ENCODE results near the gene AKT3. TPM values are rescaled to one million over a fixed set of nuclear protein-coding genes. Genes with fewer than 3 reads are reported as not detected.

Gene AKT3
- total RNA-seq, 4 donors from 2014 or later, result 51.7 to 84.1 (median 71.1) TPM

DNA sequence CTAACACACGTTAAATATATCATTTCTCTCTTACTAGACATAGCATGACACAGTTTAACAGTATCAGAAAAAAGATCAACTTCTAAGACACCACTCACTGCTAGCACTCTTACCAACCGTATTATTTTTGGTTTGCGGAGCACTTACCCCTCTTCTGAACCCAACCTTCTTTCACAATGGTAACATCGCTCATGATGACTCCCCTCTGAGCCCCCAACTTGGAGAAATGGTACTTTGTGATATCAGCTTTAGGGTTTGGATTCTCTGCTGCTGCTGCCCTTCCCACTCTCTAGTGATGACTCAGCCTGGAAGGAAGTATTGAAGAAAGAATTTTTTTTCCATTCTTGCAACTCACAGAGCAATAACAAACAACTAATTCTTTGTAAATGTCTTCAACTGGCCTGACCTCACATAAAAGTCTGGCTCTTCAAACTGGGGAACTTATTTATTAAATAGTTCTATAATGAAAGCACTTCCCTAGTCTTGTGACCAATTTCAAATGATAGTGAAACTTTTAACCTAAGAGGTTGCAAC is 7.0 kb downstream of the AKT3 start:
- no peaks in the 10 kb centered on the region for H3K27me3 ChIP-seq
- peaks cover 3 to 10% of the 10 kb centered on the region in 2 donors for H3K4me1 ChIP-seq
- no peak for TF ChIP-seq POLR2A (IDR thresholded peaks at IDR 0.05)
- TF ChIP-seq, protein P1, sequence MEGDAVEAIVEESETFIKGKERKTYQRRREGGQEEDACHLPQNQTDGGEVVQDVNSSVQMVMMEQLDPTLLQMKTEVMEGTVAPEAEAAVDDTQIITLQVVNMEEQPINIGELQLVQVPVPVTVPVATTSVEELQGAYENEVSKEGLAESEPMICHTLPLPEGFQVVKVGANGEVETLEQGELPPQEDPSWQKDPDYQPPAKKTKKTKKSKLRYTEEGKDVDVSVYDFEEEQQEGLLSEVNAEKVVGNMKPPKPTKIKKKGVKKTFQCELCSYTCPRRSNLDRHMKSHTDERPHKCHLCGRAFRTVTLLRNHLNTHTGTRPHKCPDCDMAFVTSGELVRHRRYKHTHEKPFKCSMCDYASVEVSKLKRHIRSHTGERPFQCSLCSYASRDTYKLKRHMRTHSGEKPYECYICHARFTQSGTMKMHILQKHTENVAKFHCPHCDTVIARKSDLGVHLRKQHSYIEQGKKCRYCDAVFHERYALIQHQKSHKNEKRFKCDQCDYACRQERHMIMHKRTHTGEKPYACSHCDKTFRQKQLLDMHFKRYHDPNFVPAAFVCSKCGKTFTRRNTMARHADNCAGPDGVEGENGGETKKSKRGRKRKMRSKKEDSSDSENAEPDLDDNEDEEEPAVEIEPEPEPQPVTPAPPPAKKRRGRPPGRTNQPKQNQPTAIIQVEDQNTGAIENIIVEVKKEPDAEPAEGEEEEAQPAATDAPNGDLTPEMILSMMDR (IDR thresholded peaks at IDR 0.05), result no peak
- peak overlapping the region in 1 of 3 donors; percentile 8 for H3K27ac ChIP-seq
- intact Hi-C loops (cut with DNase I), result no loop called here
- WGBS, 2 donors, result 70 to 75% methylated on average over 4 of the region's 4 CpGs
- no peak overlapping the region for H3K4me3 ChIP-seq (replicated peaks in 1 of 3)
- no peaks in the 10 kb centered on the region for H3K36me3 ChIP-seq
- H3K9me3 ChIP-seq, result no peaks in the 10 kb centered on the region
- no peak for DNase-seq

DNA sequence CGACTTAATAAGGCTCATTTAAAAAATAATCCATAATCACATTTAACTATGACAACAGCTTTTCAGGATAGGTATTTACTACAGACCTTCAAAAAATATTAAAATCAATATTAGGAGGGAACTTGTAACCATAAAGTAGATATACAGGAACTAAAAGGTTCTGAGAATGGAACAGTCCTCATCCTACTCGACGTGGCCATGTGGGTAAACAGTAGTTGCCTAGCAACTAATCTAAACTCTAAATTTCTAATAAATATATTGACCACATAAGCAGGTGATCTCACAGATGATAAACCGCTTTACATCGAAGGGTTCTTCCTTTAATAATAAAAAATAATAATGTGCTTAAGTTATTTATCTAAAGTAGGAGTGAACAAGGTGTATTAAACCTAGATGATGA is 7.9 kb downstream of the AKT3 start:
- TF ChIP-seq, protein P1 (IDR thresholded peaks at IDR 0.05), result no peak
- no peak for TF ChIP-seq POLR2A (IDR thresholded peaks at IDR 0.05)
- H3K27me3 ChIP-seq, result no peaks in the 10 kb centered on the region
- H3K36me3 ChIP-seq, result no peaks in the 10 kb centered on the region
- H3K4me3 ChIP-seq (replicated peaks in 1 of 3), result no peak overlapping the region
- H3K27ac ChIP-seq, result no peak overlapping the region
- DNase-seq, result no peak
- WGBS, 2 donors, result 84% methylated on average over 5 of the region's 5 CpGs
- H3K4me1 ChIP-seq, result peaks cover 3 to 10% of the 10 kb centered on the region in 2 donors
- intact Hi-C loops (cut with DNase I), result no loop called here
- no peaks in the 10 kb centered on the region for H3K9me3 ChIP-seq

DNA sequence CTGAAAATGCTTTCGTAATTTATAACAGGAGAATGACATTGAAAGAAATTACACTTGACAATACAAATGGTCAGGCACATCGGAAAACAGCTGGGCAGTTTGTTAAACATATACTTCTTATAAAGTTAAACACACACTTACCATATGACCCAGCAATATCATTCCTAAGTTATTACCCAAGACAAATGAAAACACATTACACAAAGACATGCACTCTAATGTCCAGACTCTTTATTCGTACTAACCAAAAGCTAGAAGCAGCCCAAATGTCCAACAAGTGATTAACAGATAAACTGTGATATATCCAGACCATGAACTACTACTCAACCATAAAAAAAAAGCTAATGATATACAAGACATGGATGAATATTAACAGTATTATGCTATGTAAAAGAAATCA is 8.5 kb downstream of the AKT3 start:
- Histone ChIP-seq H3K27me3 (no peaks in the 10 kb centered on the region), H3K4me1 (peaks cover 3 to 10% of the 10 kb centered on the region in 2 donors), H3K36me3 (no peaks in the 10 kb centered on the region), H3K27ac (no peak overlapping the region), H3K4me3 (replicated peaks in 1 of 3) (no peak overlapping the region), H3K9me3 (no peaks in the 10 kb centered on the region)
- no peak for DNase-seq
- WGBS, 2 donors, result 87 to 92% methylated on average over 3 of the region's 3 CpGs
- intact Hi-C loops (cut with DNase I), result no loop called here
- TF ChIP-seq, protein P1 (IDR thresholded peaks at IDR 0.05), result no peak
- no peak for TF ChIP-seq POLR2A (IDR thresholded peaks at IDR 0.05)

DNA sequence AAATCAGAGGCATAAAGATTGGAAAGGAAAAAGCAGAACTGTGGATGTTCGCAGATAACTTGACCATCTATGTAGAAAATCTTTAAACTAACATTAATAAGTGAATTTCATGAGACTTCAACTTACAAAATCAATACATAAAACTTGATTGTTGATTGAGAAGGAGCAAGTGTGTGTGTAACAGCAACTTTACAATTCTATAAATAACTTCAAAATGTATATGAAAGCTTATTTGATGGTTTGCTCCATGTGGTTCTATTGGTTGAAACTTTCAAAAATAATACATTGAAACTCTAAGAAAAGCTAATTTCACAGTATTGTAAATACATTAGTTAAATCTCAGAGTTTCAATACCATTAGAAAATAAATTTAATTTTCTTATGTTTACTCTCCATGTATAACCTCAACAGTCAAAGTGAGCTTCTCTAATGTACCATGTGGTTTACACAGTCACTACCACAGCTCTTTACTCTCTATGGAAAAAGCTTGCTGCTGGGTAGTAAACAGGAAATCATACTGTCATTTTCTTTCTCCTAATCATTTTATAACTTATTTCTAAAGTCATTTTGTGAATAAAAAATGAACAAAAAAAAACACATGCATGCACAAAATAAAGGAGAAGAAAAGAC is 12.0 kb downstream of the AKT3 start:
- TF ChIP-seq, protein P1 (IDR thresholded peaks at IDR 0.05), result no peak
- no peak for TF ChIP-seq POLR2A (IDR thresholded peaks at IDR 0.05)
- Histone ChIP-seq H3K9me3 (no peaks in the 10 kb centered on the region), H3K27ac (no peak overlapping the region), H3K27me3 (no peaks in the 10 kb centered on the region), H3K4me1 (peaks cover 0 to 4% of the 10 kb centered on the region in 2 donors), H3K4me3 (replicated peaks in 1 of 3) (no peak overlapping the region), H3K36me3 (no peaks in the 10 kb centered on the region)
- DNase-seq, result no peak
- 94 to 99% methylated on average over 1 of the region's 1 CpG for WGBS, 2 donors
- intact Hi-C loops (cut with DNase I), result no loop called here

DNA sequence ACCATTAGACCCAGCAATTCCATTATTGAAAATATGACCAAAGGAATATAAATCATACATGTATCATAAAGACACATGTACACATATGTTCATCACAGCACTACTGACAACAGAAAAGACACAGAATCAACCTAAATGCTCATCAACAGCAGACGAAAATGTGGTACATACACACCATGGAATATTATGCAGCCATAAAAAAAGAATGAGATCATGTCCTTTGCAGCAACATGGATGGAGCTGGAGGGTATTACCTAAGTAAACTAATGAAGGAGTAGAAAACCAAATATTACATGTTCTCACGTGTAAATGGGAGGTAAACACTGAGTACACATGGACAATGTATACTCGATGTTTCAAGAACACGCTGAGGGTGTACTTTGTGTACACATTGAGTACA is 15.9 kb downstream of the AKT3 start:
- WGBS, 2 donors, result 92 to 99% methylated on average over 4 of the region's 4 CpGs
- no peak overlapping the region for H3K4me3 ChIP-seq (replicated peaks in 1 of 3)
- no peaks in the 10 kb centered on the region for H3K4me1 ChIP-seq
- intact Hi-C loops (cut with DNase I), result no loop called here
- no peaks in the 10 kb centered on the region for H3K27me3 ChIP-seq
- no peak overlapping the region for H3K27ac ChIP-seq
- H3K9me3 ChIP-seq, result no peaks in the 10 kb centered on the region
- no peak for DNase-seq
- no peak for TF ChIP-seq POLR2A (IDR thresholded peaks at IDR 0.05)
- TF ChIP-seq, protein P1 (IDR thresholded peaks at IDR 0.05), result no peak
- H3K36me3 ChIP-seq, result no peaks in the 10 kb centered on the region

All from thyroid gland (tissue), 4 donors.